ENCODE measurements around the gene ZBTB16.

Gene ZBTB16

DNA sequence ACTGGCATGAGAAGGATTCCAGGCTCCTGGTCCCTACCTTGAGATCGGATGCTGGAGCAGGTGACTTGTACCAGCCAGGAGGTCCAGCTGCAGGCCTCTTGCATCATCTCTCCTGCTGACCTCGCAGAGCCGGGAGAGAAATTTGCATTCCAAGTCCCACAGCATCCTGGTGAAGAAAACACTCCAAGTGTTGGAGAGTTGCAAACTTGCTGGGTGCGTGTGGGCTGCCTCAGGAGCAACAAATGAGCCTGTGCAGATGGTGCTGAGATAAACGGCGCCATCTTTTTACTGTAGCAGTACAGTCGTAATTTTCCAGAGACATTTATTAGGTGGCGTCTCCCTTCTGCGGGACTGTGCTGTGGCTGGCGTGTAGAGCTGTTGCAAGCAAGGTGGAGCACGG is 32.1 kb upstream of the ZBTB16 start:
- Histone ChIP-seq H3K4me1 (ENCODE audit: control insufficient read depth, insufficient read depth, low read length) (no peaks in the 10 kb centered on the region), H3K27ac (ENCODE audit: extremely low read depth, low read depth, low read length) (no peak overlapping the region), H3K4me3 (ENCODE audit: low read depth, low read length) (no peak overlapping the region), H3K36me3 (ENCODE audit: control insufficient read depth in 2 of 2, insufficient read depth in 1 of 2, low read length in 2 of 2) (no peaks in the 10 kb centered on the region), H3K9me3 (ENCODE audit: control insufficient read depth, insufficient read depth, low read depth, low read length) (no peaks in the 10 kb centered on the region)
- TF ChIP-seq, protein P1, sequence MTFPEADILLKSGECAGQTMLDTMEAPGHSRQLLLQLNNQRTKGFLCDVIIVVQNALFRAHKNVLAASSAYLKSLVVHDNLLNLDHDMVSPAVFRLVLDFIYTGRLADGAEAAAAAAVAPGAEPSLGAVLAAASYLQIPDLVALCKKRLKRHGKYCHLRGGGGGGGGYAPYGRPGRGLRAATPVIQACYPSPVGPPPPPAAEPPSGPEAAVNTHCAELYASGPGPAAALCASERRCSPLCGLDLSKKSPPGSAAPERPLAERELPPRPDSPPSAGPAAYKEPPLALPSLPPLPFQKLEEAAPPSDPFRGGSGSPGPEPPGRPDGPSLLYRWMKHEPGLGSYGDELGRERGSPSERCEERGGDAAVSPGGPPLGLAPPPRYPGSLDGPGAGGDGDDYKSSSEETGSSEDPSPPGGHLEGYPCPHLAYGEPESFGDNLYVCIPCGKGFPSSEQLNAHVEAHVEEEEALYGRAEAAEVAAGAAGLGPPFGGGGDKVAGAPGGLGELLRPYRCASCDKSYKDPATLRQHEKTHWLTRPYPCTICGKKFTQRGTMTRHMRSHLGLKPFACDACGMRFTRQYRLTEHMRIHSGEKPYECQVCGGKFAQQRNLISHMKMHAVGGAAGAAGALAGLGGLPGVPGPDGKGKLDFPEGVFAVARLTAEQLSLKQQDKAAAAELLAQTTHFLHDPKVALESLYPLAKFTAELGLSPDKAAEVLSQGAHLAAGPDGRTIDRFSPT (tag by site-specific recombination; IDR thresholded peaks at IDR 0.05) = no peak
- TF ChIP-seq ZNF175 (tag by site-specific recombination; IDR thresholded peaks at IDR 0.05) (no peak), ZBTB6 (tag by site-specific recombination; IDR thresholded peaks at IDR 0.05) (peak; percentile 29; the same call in 1 of the 2 replicates), ZNF521 (tag by site-specific recombination; IDR thresholded peaks at IDR 0.05) (no peak), SCRT1 (tag by site-specific recombination; IDR thresholded peaks at IDR 0.05; ENCODE audit: borderline replicate concordance) (0 out of 2 replicates have a peak, but pooled peaks have one; percentile 27), GLIS1 (tag by site-specific recombination; IDR thresholded peaks at IDR 0.05) (peak; percentile 31; the same call in 1 of the 2 replicates), ZNF555 (tag by site-specific recombination; conservative IDR thresholded peaks at IDR 0.05) (no peak), ZNF214 (tag by site-specific recombination; IDR thresholded peaks at IDR 0.05; ENCODE audit: borderline replicate concordance) (no peak), ZNF112 (tag by site-specific recombination; IDR thresholded peaks at IDR 0.05) (no peak)
- POLR2A ChIA-PET = no interaction called here
- CTCF ChIA-PET = interaction anchor here (0.7 to 7.1 kb wide), 6 partner anchors 8 to 235 kb away, joined by 3 to 68 read pairs (median 6); no protein-coding TSS in a partner anchor

DNA sequence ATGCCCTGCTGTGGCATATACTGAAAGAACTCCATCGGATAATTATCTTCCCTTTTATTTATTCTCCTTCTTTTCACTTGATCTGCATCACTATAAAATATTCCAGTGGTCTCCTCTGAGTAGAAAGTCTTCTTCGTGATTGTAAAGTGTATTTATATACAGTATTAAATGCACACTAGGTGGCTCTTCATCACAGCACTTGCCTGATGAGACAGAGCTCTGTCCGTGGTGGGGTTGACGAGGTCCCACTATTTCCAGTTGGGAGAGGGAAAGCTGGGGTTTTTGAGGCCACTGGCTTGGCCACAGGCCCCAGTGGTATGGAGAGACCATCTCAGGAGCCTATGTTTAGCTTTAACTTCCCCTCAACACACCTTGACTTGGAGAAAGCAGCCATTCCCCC is 31.6 kb upstream of the ZBTB16 start:
- peak; percentile 21 for TF ChIP-seq ZNF654 (tag by site-specific recombination; IDR thresholded peaks at IDR 0.05; ENCODE audit: low read depth)
- no peak for TF ChIP-seq ZNF138 (tag by site-specific recombination; IDR thresholded peaks at IDR 0.05; ENCODE audit: borderline replicate concordance)
- no peak for TF ChIP-seq ZNF449 (tag by site-specific recombination; IDR thresholded peaks at IDR 0.05)
- TF ChIP-seq ZNF221 (tag by site-specific recombination; IDR thresholded peaks at IDR 0.05; ENCODE audit: borderline replicate concordance) = no peak
- TF ChIP-seq ZEB2 (tag by site-specific recombination; IDR thresholded peaks at IDR 0.05) = no peak
- TF ChIP-seq, protein P2, sequence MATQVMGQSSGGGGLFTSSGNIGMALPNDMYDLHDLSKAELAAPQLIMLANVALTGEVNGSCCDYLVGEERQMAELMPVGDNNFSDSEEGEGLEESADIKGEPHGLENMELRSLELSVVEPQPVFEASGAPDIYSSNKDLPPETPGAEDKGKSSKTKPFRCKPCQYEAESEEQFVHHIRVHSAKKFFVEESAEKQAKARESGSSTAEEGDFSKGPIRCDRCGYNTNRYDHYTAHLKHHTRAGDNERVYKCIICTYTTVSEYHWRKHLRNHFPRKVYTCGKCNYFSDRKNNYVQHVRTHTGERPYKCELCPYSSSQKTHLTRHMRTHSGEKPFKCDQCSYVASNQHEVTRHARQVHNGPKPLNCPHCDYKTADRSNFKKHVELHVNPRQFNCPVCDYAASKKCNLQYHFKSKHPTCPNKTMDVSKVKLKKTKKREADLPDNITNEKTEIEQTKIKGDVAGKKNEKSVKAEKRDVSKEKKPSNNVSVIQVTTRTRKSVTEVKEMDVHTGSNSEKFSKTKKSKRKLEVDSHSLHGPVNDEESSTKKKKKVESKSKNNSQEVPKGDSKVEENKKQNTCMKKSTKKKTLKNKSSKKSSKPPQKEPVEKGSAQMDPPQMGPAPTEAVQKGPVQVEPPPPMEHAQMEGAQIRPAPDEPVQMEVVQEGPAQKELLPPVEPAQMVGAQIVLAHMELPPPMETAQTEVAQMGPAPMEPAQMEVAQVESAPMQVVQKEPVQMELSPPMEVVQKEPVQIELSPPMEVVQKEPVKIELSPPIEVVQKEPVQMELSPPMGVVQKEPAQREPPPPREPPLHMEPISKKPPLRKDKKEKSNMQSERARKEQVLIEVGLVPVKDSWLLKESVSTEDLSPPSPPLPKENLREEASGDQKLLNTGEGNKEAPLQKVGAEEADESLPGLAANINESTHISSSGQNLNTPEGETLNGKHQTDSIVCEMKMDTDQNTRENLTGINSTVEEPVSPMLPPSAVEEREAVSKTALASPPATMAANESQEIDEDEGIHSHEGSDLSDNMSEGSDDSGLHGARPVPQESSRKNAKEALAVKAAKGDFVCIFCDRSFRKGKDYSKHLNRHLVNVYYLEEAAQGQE (tag by site-specific recombination; IDR thresholded peaks at IDR 0.05) = peak; percentile 84
- TF ChIP-seq ZNF670 (tag by site-specific recombination; IDR thresholded peaks at IDR 0.05; ENCODE audit: low read depth) = no peak
- Histone ChIP-seq H3K4me3 (ENCODE audit: low read depth, low read length) (no peak overlapping the region), H3K27ac (ENCODE audit: extremely low read depth, low read depth, low read length) (no peak overlapping the region), H3K36me3 (ENCODE audit: control insufficient read depth in 2 of 2, insufficient read depth in 1 of 2, low read length in 2 of 2) (no peaks in the 10 kb centered on the region), H3K4me1 (ENCODE audit: control insufficient read depth, insufficient read depth, low read length) (no peaks in the 10 kb centered on the region), H3K9me3 (ENCODE audit: control insufficient read depth, insufficient read depth, low read depth, low read length) (no peaks in the 10 kb centered on the region)
- POLR2A ChIA-PET = no interaction called here
- CTCF ChIA-PET = interaction anchor here (0.5 to 7.1 kb wide), 10 partner anchors 11 to 1173 kb away, joined by 3 to 68 read pairs (median 3); no protein-coding TSS in a partner anchor

Data from HEK293 (cell line).